ENCODE measurements around the gene S100A12.
"Not testable (repeated sequence)": the region's sequence is repeated elsewhere in the genome, so short reads cannot be mapped to it uniquely, and the experiment has no call there.

The S100A12 gene

GRCh38 chr1:153375511-153375910 lies at the start of gene S100A12:
Gene S100A12, minus strand, starts transcription at chr1:153375621. Its CDS starts 1,029 bp downstream, at chr1:153374592.
- FAIRE-seq: no peak
- peak; percentile 33 for DNase-seq (ENCODE audit: insufficient read length, low spot score)

DNA sequence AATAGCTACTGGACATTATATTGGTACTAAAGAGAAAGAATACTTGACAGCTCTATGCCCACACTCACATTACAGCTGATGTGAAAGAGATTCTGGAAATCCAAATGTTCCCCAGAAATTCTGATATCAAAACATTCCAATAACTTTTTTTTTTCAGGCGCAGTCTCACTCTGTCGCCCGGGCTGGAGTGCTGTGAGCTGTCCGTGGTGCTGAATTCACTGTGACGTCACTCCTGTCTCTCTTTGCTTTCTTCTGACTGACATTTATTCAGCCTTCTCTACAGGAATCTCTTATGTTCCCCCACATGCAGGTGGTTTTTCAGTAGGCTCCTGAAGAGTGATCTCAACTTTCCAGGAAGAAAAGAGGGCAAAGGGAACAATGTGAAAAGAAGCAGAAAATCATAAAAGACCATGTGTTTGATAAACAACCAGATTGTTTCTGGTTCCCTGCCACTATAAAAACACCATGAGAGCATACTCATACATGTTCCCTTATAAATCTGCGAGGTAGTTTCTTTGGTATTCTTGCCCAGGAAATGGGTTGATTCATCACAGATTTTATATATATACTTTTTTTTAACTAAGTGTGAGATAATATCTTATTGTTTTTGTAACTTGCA lies 47.1 kb upstream of the S100A12 start:
- FAIRE-seq: no peak
- peak; percentile 30 for DNase-seq (ENCODE audit: insufficient read length, low spot score)

- no peak for FAIRE-seq
- no peak for DNase-seq (ENCODE audit: insufficient read length, low spot score)
These were observed 44.9 kb upstream of the S100A12 start for GRCh38 chr1:153420306-153420705.

GRCh38 chr1:153419436-153419793 lies 44.0 kb upstream of the S100A12 start:
- DNase-seq (ENCODE audit: insufficient read length, low spot score); FAIRE-seq: not testable (repeated sequence)

- FAIRE-seq; DNase-seq (ENCODE audit: insufficient read length, low spot score): not testable (repeated sequence)
These were observed 43.5 kb upstream of the S100A12 start for GRCh38 chr1:153418758-153419435.

DNA sequence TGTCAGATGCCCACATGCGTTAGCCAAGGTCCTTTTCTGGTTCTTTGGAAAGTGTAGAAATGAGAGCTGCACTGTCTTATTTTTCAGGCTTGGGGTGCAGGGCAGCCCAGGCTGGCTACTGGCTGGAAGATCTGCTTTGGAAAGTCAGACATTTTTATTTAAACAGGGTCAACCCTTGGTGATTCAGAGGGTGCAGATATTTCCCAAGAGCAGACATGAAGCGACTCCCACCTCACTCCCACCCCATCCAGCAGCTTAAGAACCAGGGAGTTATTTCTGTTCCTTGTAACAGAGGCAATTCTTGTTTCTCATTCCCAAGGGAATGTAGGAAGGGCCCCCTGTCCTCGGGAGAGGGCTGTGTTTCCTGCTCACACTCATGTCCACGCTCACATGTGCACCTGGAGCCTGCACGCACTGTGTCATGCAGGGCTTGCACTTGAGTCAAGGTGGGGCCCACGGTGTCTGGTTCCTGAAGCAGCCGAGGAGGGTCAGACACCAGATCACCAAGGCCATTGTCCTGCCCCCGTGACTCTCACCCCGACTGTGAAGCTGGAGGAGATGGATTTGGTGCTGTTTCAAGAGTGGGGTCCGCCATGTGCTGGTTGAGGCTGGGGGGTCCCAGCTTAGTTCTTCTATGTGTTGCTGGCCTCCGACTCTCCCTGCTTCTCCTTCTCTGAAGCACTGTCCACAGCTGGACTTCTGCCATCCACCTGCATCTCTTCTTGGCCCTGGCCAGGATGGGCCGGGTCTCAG lies 41.9 kb upstream of the S100A12 start:
- FAIRE-seq: no peak
- DNase-seq (ENCODE audit: insufficient read length, low spot score): no peak

DNA sequence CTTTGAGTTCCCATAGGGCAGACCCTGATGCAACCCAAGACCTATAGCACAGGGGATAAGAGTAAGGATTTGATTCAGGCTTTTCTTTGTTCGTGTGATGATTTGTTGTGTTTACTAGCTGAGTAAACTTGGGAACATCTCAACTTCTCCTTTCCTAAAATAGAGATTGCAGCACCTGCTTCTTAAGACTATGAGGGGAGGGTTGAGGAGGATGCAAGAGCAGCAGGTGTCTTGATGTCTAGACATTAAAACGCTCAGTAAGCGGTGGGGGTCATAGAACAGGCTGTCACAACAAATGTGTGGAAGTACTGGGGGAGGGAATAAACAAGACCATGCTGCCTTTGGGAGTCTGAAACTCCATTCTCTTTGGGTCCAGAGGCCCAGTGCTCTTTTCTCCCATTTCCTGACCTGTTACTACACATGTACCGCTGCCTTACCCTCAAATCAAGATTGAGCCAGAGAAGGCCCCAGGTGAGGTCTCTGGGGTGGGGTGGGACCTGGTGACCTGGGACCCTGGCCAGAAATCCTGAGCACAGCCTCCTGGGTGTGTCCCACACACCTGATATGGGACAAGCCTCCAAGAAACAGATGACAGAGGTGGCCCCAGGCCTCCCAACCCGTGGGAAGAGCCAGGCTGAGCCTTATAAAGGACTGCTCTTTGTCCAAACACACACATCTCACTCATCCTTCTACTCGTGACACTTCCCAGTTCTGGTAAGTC lies 40.6 kb upstream of the S100A12 start, which contains the start of gene S100A7A:
S100A7A (plus strand) TSS at position 671 of the 721 bp plus-strand sequence. CDS start 1,563 bp downstream, outside the sequence.
- FAIRE-seq: no peak
- no peak for DNase-seq (ENCODE audit: insufficient read length, low spot score)

GRCh38 chr1:153413961-153414360 lies 38.5 kb upstream of the S100A12 start:
- FAIRE-seq; DNase-seq (ENCODE audit: insufficient read length, low spot score): not testable (repeated sequence)

DNA sequence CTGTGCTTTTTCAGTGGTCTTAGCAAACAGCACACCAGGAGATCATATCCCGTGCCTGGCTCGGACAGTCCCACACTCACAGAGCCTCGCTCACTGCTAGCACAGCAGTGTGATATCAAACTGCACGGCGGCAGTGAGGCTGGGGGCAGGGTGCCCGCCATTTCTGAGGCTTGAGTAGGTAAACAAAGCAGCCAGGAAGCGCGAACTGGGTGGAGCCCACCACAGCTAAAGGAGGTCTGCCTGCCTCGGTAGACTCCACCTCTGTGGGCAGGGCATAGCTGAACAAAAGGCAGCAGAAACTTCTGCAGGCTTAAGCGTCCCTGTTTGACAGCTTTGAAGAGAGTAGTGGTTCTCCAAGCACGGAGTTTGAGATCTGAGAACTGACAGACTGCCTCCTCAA lies 31.9 kb upstream of the S100A12 start:
- not testable (repeated sequence) for DNase-seq (ENCODE audit: insufficient read length, low spot score); FAIRE-seq

- DNase-seq (ENCODE audit: insufficient read length, low spot score); FAIRE-seq: not testable (repeated sequence)
These were observed 30.6 kb upstream of the S100A12 start for GRCh38 chr1:153405825-153406599.

- DNase-seq (ENCODE audit: insufficient read length, low spot score) (no peak), FAIRE-seq (no peak)
These were observed 29.3 kb upstream of the S100A12 start for GRCh38 chr1:153404768-153405167.

DNA sequence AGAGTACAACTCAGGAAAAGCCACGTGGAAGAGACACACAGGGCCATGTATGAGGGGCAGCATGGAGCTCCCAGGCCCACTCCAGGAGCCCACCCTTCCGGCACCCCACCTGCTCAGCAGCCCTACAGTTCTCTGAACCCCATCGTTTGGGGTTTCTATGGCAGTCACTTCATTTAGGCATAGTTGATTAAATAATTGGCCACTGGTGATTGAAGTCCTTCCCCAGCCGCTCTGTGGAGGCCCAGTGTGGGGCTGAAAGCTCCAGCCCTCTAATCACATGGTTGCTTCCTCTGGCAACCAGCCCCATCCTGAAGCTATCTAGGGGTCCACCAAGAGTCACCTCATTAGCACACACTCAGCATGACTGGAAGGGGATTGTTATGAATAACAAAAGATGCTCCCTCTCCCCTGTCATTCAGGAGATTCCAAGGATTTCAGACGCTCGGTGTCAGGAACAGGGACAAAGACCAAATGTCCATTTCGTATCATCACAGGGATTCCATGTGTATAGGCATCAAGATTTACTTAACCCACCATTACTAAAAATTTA lies 28.7 kb upstream of the S100A12 start:
- DNase-seq (ENCODE audit: insufficient read length, low spot score) (no peak), FAIRE-seq (no peak)

DNA sequence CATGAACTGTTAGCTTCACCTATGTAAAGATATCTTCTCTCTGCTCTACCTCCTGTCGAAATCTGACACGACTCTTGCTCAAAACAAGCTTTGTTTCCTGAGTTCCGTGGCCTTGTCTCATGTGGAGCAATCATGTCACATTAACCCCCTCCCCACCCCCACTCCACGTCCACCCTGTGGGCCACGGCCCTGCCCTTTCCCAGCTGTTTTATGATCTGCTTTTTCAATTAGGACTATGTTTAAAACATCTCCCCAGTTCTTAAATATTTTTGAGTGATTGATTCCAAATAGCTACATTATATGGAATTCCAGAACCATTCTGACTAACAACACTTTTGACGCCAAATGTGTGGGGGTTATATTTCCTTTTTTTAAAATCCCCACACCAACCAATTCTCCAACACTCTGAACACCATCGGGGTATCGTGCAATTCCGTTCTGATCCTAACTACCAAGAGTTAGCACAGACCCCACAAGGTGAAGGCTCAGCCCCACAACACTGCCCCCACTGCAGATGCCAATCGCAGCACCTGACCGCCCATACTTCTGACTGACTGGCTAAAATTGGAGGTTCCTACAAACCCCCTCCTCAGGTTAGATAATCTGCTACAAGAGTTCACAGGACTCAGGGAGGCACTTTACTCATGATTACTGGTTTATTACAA lies 28.1 kb upstream of the S100A12 start:
- no peak for FAIRE-seq
- DNase-seq (ENCODE audit: insufficient read length, low spot score): no peak

GRCh38 chr1:153402226-153402625 lies 26.8 kb upstream of the S100A12 start:
- FAIRE-seq: no peak
- DNase-seq (ENCODE audit: insufficient read length, low spot score): no peak

DNA sequence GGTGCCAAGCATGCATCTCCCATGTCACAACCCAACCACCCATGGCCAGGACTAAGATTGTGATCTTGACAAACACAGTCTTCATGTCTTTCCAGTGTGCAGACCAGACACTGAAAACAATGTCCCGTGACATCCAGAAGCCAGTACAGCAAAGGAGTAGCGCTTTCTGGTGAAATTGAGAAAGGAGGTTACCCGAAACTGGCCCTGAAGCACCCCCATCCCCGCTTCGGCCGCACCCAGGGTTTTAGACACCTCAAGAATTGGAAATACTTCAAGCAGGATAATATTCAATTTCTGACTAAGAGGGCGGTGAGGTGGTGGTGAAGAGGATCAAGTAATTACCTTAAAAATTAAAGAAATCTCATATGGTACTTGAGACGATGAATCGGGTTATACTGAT lies 26.0 kb upstream of the S100A12 start:
- no peak for FAIRE-seq
- no peak for DNase-seq (ENCODE audit: insufficient read length, low spot score)

DNA sequence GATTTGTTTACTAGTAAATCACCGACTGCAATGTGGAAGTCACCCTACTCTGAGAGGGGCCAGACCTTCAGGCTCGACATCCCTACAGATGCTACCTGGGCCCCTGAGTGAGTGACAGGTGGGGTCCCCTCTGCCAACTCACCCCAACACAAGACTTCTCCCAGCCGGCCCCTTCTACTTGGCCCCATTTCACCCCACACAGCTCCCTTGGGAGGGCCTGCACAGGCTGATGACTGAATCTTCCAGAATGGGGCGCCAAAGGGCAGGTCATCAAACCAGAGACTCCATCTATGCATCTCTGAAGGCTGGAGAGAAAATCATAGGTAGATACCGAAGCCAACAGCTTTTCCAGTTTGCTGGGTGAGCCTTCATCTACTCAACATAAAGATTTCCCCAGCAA lies 24.8 kb upstream of the S100A12 start:
- DNase-seq (ENCODE audit: insufficient read length, low spot score): no peak
- no peak for FAIRE-seq

- FAIRE-seq: no peak
These were observed 24.1 kb upstream of the S100A12 start for GRCh38 chr1:153399401-153400055.

GRCh38 chr1:153397924-153398651 lies 22.7 kb upstream of the S100A12 start:
- FAIRE-seq (no peak), DNase-seq (ENCODE audit: insufficient read length, low spot score) (no peak)

More at GRCh38 chr1:153399401-153400055, 24.1 kb upstream of the S100A12 start:
- no peak for DNase-seq (ENCODE audit: insufficient read length, low spot score)
